Small intestine (tissue), 7 donors: ENCODE results near the gene MANEA. TPM values are rescaled to one million over a fixed set of nuclear protein-coding genes. Genes with fewer than 3 reads are reported as not detected.
A peak's percentile ranks its signal among the peaks of the same experiment; 100 is the strongest.
"Not testable (repeated sequence)": the region's sequence is repeated elsewhere in the genome, so short reads cannot be mapped to it uniquely, and the experiment has no call there.

ENCODE experiments used
- DNase-seq, 2 donors: peaks; one replicate each; pipeline versions ENCODE4 v3.0.0 to v3.0.0-alpha.2; 2013
- FAIRE-seq: peaks from 2 replicates; lab custom pipeline; 2012; peaks lifted over from hg19 to GRCh38; lab: Jason Lieb, UNC
- H3K27ac ChIP-seq, 3 donors: one replicate each; pipeline ENCODE4 v1.5.1; 2013; ENCODE audit warnings: low read length in 2 of 3, mild to moderate bottlenecking in 2 of 3, control low read depth in 1 of 3, inconsistent platforms in 1 of 3, low read depth in 1 of 3, moderate library complexity in 1 of 3
- H3K27me3 ChIP-seq, 3 donors: one replicate each; pipeline ENCODE4 v1.6.1; 2013; ENCODE audit warnings: low read length in 3 of 3, inconsistent platforms in 1 of 3; ENCODE audit not compliant: control insufficient read depth in 3 of 3, insufficient read depth in 3 of 3
- H3K36me3 ChIP-seq, 3 donors: one replicate each; pipeline ENCODE4 v1.6.1; 2013; ENCODE audit warnings: low read length in 3 of 3, inconsistent platforms in 1 of 3, low read depth in 1 of 3, mild to moderate bottlenecking in 1 of 3, moderate library complexity in 1 of 3; ENCODE audit not compliant: control insufficient read depth in 3 of 3, insufficient read depth in 2 of 3
- H3K4me1 ChIP-seq, 3 donors: one replicate each; pipeline ENCODE4 v1.6.1; 2013; ENCODE audit warnings: low read length in 2 of 3, inconsistent platforms in 1 of 3, low read depth in 1 of 3, mild to moderate bottlenecking in 1 of 3, moderate library complexity in 1 of 3; ENCODE audit not compliant: control insufficient read depth in 3 of 3, insufficient read depth in 2 of 3
- H3K4me3 ChIP-seq, 3 donors: one replicate each; pipeline ENCODE4 v1.5.1; 2013; ENCODE audit warnings: low read length in 3 of 3, control low read depth in 1 of 3, inconsistent platforms in 1 of 3, low read depth in 1 of 3, mild to moderate bottlenecking in 1 of 3, moderate library complexity in 1 of 3
- H3K9me3 ChIP-seq, 2 donors: one replicate each; pipeline ENCODE4 v1.6.1; 2013; ENCODE audit warnings: low read depth in 1 of 2, low read length in 1 of 2; ENCODE audit not compliant: control insufficient read depth in 2 of 2, insufficient read depth in 1 of 2
- WGBS, 3 donors: extraction: QIAGEN DNeasy Blood & Tissue Kit; methylation state at CpG; one replicate each; pipeline ENCODE4 v1.1.7; 2013; 5-methylcytosine and 5-hydroxymethylcytosine counted together
- polyA plus RNA-seq, 4 donors: library from polyadenylated mRNA; stranded (reverse) in 3 of 4; unstranded in 1 of 4; fragments of 200-250 nt in 3 of 4; fragments of 120-200 nt in 1 of 4; gene quantifications; one replicate each; pipeline versions ENCODE4 v1.2.1 to v1.2.3, GENCODE V29; 2013
- donor health status: healthy with polysubstance abuse.
- donor health status: control.
- donor health status: control.
- donor health status: Bipolar disorder and iron deficiency.
- donor health status: healthy.

MANEA gene
- polyA plus RNA-seq, 4 donors, result 1.1 to 20.5 (median 3.2) TPM

GRCh38 chr6:95546148-95546547 is 31.2 kb upstream of the MANEA start:
- no peak for DNase-seq
- Histone ChIP-seq H3K27me3 (no peaks in the 10 kb centered on the region), H3K36me3 (no peaks in the 10 kb centered on the region), H3K9me3 (no peaks in the 10 kb centered on the region), H3K27ac (no peak overlapping the region), H3K4me3 (no peak overlapping the region), H3K4me1 (no peaks in the 10 kb centered on the region)
- FAIRE-seq, result no peak
- 90 to 93% (median 91%) methylated on average over 1 of the region's 1 CpG for WGBS, 3 donors

- H3K4me3 ChIP-seq, result no peak overlapping the region
- DNase-seq, result no peak
- H3K9me3 ChIP-seq, result no peaks in the 10 kb centered on the region
- FAIRE-seq, result no peak
- H3K4me1 ChIP-seq, result no peaks in the 10 kb centered on the region
- H3K27me3 ChIP-seq, result no peaks in the 10 kb centered on the region
- no peak overlapping the region for H3K27ac ChIP-seq
- 27 to 50% (median 34%) methylated on average over 1 of the region's 1 CpG for WGBS, 3 donors
- H3K36me3 ChIP-seq, result no peaks in the 10 kb centered on the region
Observed at GRCh38 chr6:95547043-95547442, 30.3 kb upstream of the MANEA start.

- Histone ChIP-seq H3K27me3 (no peaks in the 10 kb centered on the region), H3K36me3 (no peaks in the 10 kb centered on the region), H3K9me3 (no peaks in the 10 kb centered on the region), H3K4me3 (no peak overlapping the region), H3K4me1 (no peaks in the 10 kb centered on the region), H3K27ac (no peak overlapping the region)
- DNase-seq (no peak), FAIRE-seq (no peak)
- 83 to 89% (median 89%) methylated on average over 3 of the region's 3 CpGs for WGBS, 3 donors
Observed at GRCh38 chr6:95548188-95548786, 29.0 kb upstream of the MANEA start.

GRCh38 chr6:95551678-95552324 is 25.5 kb upstream of the MANEA start:
- Histone ChIP-seq H3K4me1 (no peaks in the 10 kb centered on the region), H3K4me3 (no peak overlapping the region), H3K9me3 (no peaks in the 10 kb centered on the region), H3K27me3 (no peaks in the 10 kb centered on the region), H3K36me3 (no peaks in the 10 kb centered on the region), H3K27ac (no peak overlapping the region)
- FAIRE-seq, result no peak
- no peak for DNase-seq
- WGBS, 3 donors, result 81 to 91% (median 84%) methylated on average over 5 of the region's 5 CpGs

- FAIRE-seq, result no peak
Observed at GRCh38 chr6:95553880-95554279, 23.5 kb upstream of the MANEA start.

GRCh38 chr6:95560956-95561355 is 16.4 kb upstream of the MANEA start:
- not testable (repeated sequence) for H3K27me3 ChIP-seq, H3K4me1 ChIP-seq, H3K36me3 ChIP-seq, FAIRE-seq, H3K4me3 ChIP-seq, H3K27ac ChIP-seq, DNase-seq, H3K9me3 ChIP-seq
- 56 to 61% (median 58%) methylated on average over 5 of the region's 5 CpGs for WGBS, 3 donors

More at GRCh38 chr6:95553880-95554279, 23.5 kb upstream of the MANEA start:
- no peak for DNase-seq
- H3K4me1 ChIP-seq, result no peaks in the 10 kb centered on the region
- H3K27me3 ChIP-seq, result no peaks in the 10 kb centered on the region
- no peak overlapping the region for H3K4me3 ChIP-seq
- H3K27ac ChIP-seq, result no peak overlapping the region
- 65 to 74% (median 67%) methylated on average over 1 of the region's 1 CpG for WGBS, 3 donors
- no peaks in the 10 kb centered on the region for H3K36me3 ChIP-seq
- H3K9me3 ChIP-seq, result no peaks in the 10 kb centered on the region

GRCh38 chr6:95569560-95569959 is 7.8 kb upstream of the MANEA start:
- Histone ChIP-seq H3K27me3 (no peaks in the 10 kb centered on the region), H3K4me1 (no peaks in the 10 kb centered on the region), H3K36me3 (peaks cover 0 to 2% (median 0%) of the 10 kb centered on the region in 3 donors), H3K9me3 (no peaks in the 10 kb centered on the region), H3K4me3 (no peak overlapping the region), H3K27ac (no peak overlapping the region)
- no peak for FAIRE-seq
- WGBS, 3 donors, result 88 to 97% (median 96%) methylated on average over 5 of the region's 5 CpGs
- no peak for DNase-seq

GRCh38 chr6:95572098-95572497 is 5.2 kb upstream of the MANEA start:
- Histone ChIP-seq H3K27ac (no peak overlapping the region), H3K36me3 (no peaks in the 10 kb centered on the region), H3K27me3 (no peaks in the 10 kb centered on the region), H3K4me3 (no peak overlapping the region), H3K9me3 (no peaks in the 10 kb centered on the region), H3K4me1 (no peaks in the 10 kb centered on the region)
- 77 to 82% (median 77%) methylated on average over 2 of the region's 2 CpGs for WGBS, 3 donors
- FAIRE-seq, result no peak
- DNase-seq, result peak in 1 of 2 donors; percentile 62
